Measurements from ENCODE around the gene DGKI. TPM values are rescaled to one million over a fixed set of nuclear protein-coding genes. Genes with fewer than 3 reads are reported as not detected.

DGKI gene
- total and polyA plus RNA-seq, 9 of the 15 experiments (the other 6 are each of a cell fraction or from before 2014, with no cell fraction given): 0.11 to 0.54 (median 0.15) TPM; not detected in 5

DNA sequence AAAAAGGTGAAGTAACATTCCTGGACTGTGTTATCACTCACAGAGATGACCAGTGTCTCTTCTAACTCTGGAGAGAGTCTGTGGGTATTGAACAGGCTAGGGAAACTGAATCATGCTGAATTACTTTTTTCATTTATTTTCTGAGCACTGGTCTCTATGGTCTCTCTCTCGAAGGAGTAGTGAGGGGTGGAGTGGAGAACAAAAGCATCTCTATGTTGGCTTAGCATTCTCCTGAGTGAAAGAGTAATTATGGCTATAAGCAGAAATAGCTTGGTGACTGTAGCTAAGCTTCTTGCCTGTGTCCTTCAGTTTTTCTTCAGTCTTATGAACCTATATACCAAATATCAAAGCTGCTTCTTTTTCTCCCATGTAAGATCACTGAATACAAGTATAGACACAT lies 438.6 kb downstream of the DGKI start:
- TF ChIP-seq NR2C2 (CRISPR knock-in tag; IDR thresholded peaks at IDR 0.05): no peak
- no peak for TF ChIP-seq NR2C2 (tag; IDR thresholded peaks at IDR 0.05)
- Histone ChIP-seq H3K9me1 (ENCODE audit: control insufficient read depth, insufficient read depth, low read length) (no peaks in the 10 kb centered on the region), H3K4me2 (ENCODE audit: insufficient read depth, low read length) (no peak overlapping the region), H3K27me3 (ENCODE audit: control insufficient read depth in 2 of 2, insufficient read depth in 2 of 2, low read length in 2 of 2) (no peaks in the 10 kb centered on the region), H3K36me3 (ENCODE audit: control insufficient read depth, insufficient read depth, low read length) (no peaks in the 10 kb centered on the region), H3K9me3 (replicated peaks; ENCODE audit: control insufficient read depth, insufficient read depth, low read depth, low read length) (no peaks in the 10 kb centered on the region), H3K4me3 (no peak overlapping the region), H3K79me2 (ENCODE audit: control insufficient read depth, insufficient read depth, low read length) (no peaks in the 10 kb centered on the region), H2AFZ (ENCODE audit: low read depth, low read length) (no peak overlapping the region), H3K27ac (ENCODE audit: extremely low read depth, low read depth, low read length) (no peak overlapping the region), H4K20me1 (replicated peaks; ENCODE audit: control insufficient read depth, insufficient read depth, low read length) (no peaks in the 10 kb centered on the region), H3K4me1 (replicated peaks in 1 of 2; ENCODE audit: control insufficient read depth in 2 of 2, insufficient read depth in 2 of 2, low read length in 2 of 2) (no peaks in the 10 kb centered on the region), H3K9ac (ENCODE audit: insufficient read depth in 1 of 2, low read depth in 2 of 2, low read length in 2 of 2) (no peak overlapping the region)
- intact Hi-C loops (cut with micrococcal nuclease): no loop called here
- ATAC-seq (no peak), DNase-seq (ENCODE audit: extremely low read depth in 1 of 4, low spot score in 3 of 4) (no peak), FAIRE-seq (no peak)
- 0% methylated on average over 1 of the region's 1 CpG for WGBS (ENCODE audit: insufficient coverage, low coverage, missing lambda C conversion rate)
- no TSS peak for BruUV-seq (replicated peaks)
- POLR2A ChIA-PET: no interaction called here
- CTCF ChIA-PET (ENCODE audit: low intra/inter-chr PET ratio): no interaction called here
- in situ Hi-C loops (cut with MboI): no loop called here

- BruUV-seq (replicated peaks): no TSS peak
- H3K36me3 ChIP-seq (ENCODE audit: control insufficient read depth, insufficient read depth, low read length): no peaks in the 10 kb centered on the region
- no peaks in the 10 kb centered on the region for H3K4me1 ChIP-seq (replicated peaks in 1 of 2; ENCODE audit: control insufficient read depth in 2 of 2, insufficient read depth in 2 of 2, low read length in 2 of 2)
- intact Hi-C loops (cut with micrococcal nuclease) (no loop called here), in situ Hi-C loops (cut with MboI) (no loop called here)
- H3K79me2 ChIP-seq (ENCODE audit: control insufficient read depth, insufficient read depth, low read length): no peaks in the 10 kb centered on the region
- no peak overlapping the region for H3K9ac ChIP-seq (ENCODE audit: insufficient read depth in 1 of 2, low read depth in 2 of 2, low read length in 2 of 2)
- WGBS (ENCODE audit: insufficient coverage, low coverage, missing lambda C conversion rate): 0% methylated on average over 3 of the region's 3 CpGs
- no peak overlapping the region for H2AFZ ChIP-seq (ENCODE audit: low read depth, low read length)
- ATAC-seq: no peak
- H3K9me1 ChIP-seq (ENCODE audit: control insufficient read depth, insufficient read depth, low read length): no peaks in the 10 kb centered on the region
- no peak overlapping the region for H3K27ac ChIP-seq (ENCODE audit: extremely low read depth, low read depth, low read length)
- no peak overlapping the region for H3K4me2 ChIP-seq (ENCODE audit: insufficient read depth, low read length)
- DNase-seq (ENCODE audit: extremely low read depth in 1 of 4, low spot score in 3 of 4): no peak
- CTCF ChIA-PET (ENCODE audit: low intra/inter-chr PET ratio): no interaction called here
- H3K27me3 ChIP-seq (ENCODE audit: control insufficient read depth in 2 of 2, insufficient read depth in 2 of 2, low read length in 2 of 2): no peaks in the 10 kb centered on the region
- POLR2A ChIA-PET: no interaction called here
- FAIRE-seq: no peak
- H3K9me3 ChIP-seq (replicated peaks; ENCODE audit: control insufficient read depth, insufficient read depth, low read depth, low read length): no peaks in the 10 kb centered on the region
- no peaks in the 10 kb centered on the region for H4K20me1 ChIP-seq (replicated peaks; ENCODE audit: control insufficient read depth, insufficient read depth, low read length)
- no peak overlapping the region for H3K4me3 ChIP-seq
- TF ChIP-seq ATF2 (CRISPR knock-in tag; IDR thresholded peaks at IDR 0.05) (no peak), HNRNPL (IDR thresholded peaks at IDR 0.05; ENCODE audit: low read depth, low read length) (no peak), ZBTB1 (CRISPR knock-in tag; IDR thresholded peaks at IDR 0.05; ENCODE audit: borderline replicate concordance, low read depth) (no peak), BRD9 (IDR thresholded peaks at IDR 0.05; ENCODE audit: low read depth, partially characterized antibody) (no peak), ZNF609 (CRISPR knock-in tag; IDR thresholded peaks at IDR 0.05; ENCODE audit: borderline replicate concordance) (no peak), ZNF12 (CRISPR knock-in tag; IDR thresholded peaks at IDR 0.05) (no peak), ZZZ3 (IDR thresholded peaks at IDR 0.05) (no peak)
- TF ChIP-seq, protein P1, sequence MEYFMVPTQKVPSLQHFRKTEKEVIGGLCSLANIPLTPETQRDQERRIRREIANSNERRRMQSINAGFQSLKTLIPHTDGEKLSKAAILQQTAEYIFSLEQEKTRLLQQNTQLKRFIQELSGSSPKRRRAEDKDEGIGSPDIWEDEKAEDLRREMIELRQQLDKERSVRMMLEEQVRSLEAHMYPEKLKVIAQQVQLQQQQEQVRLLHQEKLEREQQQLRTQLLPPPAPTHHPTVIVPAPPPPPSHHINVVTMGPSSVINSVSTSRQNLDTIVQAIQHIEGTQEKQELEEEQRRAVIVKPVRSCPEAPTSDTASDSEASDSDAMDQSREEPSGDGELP (CRISPR knock-in tag; IDR thresholded peaks at IDR 0.05; ENCODE audit: borderline replicate concordance): no peak
These were observed 439.7 kb downstream of the DGKI start for GRCh38 chr7:137407078-137407477.
